Neural cell (in vitro differentiated cells): ENCODE results near the gene GABRA6. TPM values are rescaled to one million over a fixed set of nuclear protein-coding genes. Genes with fewer than 3 reads are reported as not detected.

Experiments
- H2AFZ ChIP-seq: fragments of 200-600, 300-800 bp; sonication (generic), shearing (Covaris generic); 2 replicates; pipeline ENCODE4 v1.6.0; 2014; ENCODE audit warnings: low read depth, mild to moderate bottlenecking, antibody characterized with exemption, low read length, moderate library complexity
- H3F3A ChIP-seq: fragments of 200-600 bp; shearing (Covaris generic); 2 replicates; pipeline ENCODE4 v1.6.1; 2016; ENCODE audit warnings: mild to moderate bottlenecking, moderate library complexity, mixed read lengths, antibody characterized with exemption, low read length; ENCODE audit not compliant: insufficient read depth, poor library complexity, severe bottlenecking
- H3K27ac ChIP-seq: fragments of 200-600, 300-800 bp; sonication (generic), shearing (Covaris generic); 2 replicates; pipeline ENCODE4 v1.5.1; 2014; ENCODE audit warnings: mild to moderate bottlenecking, low read length, moderate library complexity
- H3K27me3 ChIP-seq: fragments of 300-800, 200-600 bp; sonication (generic), shearing (Covaris generic); 2 replicates; pipeline ENCODE4 v1.6.0; 2014; ENCODE audit warnings: mild to moderate bottlenecking, low read depth, low read length, moderate library complexity; ENCODE audit not compliant: insufficient read depth
- H3K36me3 ChIP-seq: fragments of 300-800, 200-600 bp; sonication (generic), shearing (Covaris generic); 2 replicates; pipeline ENCODE4 v1.5.1; 2014; ENCODE audit warnings: mild to moderate bottlenecking, antibody characterized with exemption, low read length, moderate library complexity; ENCODE audit not compliant: insufficient read depth
- H3K4me2 ChIP-seq: fragments of 300-800, 200-600 bp; sonication (generic), shearing (Covaris generic); 2 replicates; pipeline ENCODE4 v1.6.0; 2014; ENCODE audit warnings: mild to moderate bottlenecking, low read length
- H3K4me3 ChIP-seq: fragments of 300-800, 200-600 bp; sonication (generic), shearing (Covaris generic); 2 replicates; pipeline ENCODE4 v1.5.1; 2014; ENCODE audit warnings: mild to moderate bottlenecking, low read length, moderate library complexity
- H3K79me2 ChIP-seq: fragments of 200-600 bp; shearing (Covaris generic); replicated peaks from 2 replicates; pipeline ENCODE4 v1.6.0; 2014; ENCODE audit warnings: mild to moderate bottlenecking, low read length, moderate library complexity; ENCODE audit not compliant: insufficient read depth
- H3K9ac ChIP-seq: fragments of 300-800, 200-600 bp; sonication (generic), shearing (Covaris generic); 2 replicates; pipeline ENCODE4 v1.6.1; 2016; ENCODE audit warnings: mild to moderate bottlenecking, low read length, mixed read lengths
- H3K9me2 ChIP-seq: fragments of 200-600 bp; shearing (Covaris generic); 2 replicates; pipeline ENCODE4 v1.6.1; 2016; ENCODE audit warnings: mild to moderate bottlenecking, low read length, mixed read lengths; ENCODE audit not compliant: insufficient read depth
- H3K9me3 ChIP-seq: fragments of 200-600, 300-800 bp; sonication (generic), shearing (Covaris generic); 2 replicates; pipeline ENCODE4 v1.6.1; 2016; ENCODE audit warnings: mild to moderate bottlenecking, mixed run types, low read length, moderate library complexity, mixed read lengths
- H4K20me1 ChIP-seq: fragments of 200-600 bp; shearing (Covaris generic); 2 replicates; pipeline ENCODE4 v1.6.1; 2016; ENCODE audit warnings: mild to moderate bottlenecking, mixed run types; ENCODE audit not compliant: insufficient read depth
- CTCF ChIP-seq: fragments of 450-650 bp; IDR thresholded peaks from 2 replicates; pipeline ENCODE4 v1.5.1; 2014; ENCODE audit warnings: antibody characterized with exemption, mild to moderate bottlenecking, moderate library complexity; ENCODE audit not compliant: poor library complexity, severe bottlenecking
- EP300 ChIP-seq: fragments of 450-650 bp; conservative IDR thresholded peaks from 2 replicates; pipeline ENCODE4 v1.6.1; 2014; ENCODE audit warnings: antibody characterized with exemption, mild to moderate bottlenecking, moderate library complexity; ENCODE audit not compliant: poor library complexity, severe bottlenecking
- EZH2 ChIP-seq: fragments of 200-600, 300-800 bp; shearing (Covaris generic), sonication (generic); IDR thresholded peaks from 2 replicates; pipeline ENCODE4 v1.6.1; 2014; ENCODE audit warnings: antibody characterized with exemption, low read length, borderline replicate concordance, mild to moderate bottlenecking; ENCODE audit not compliant: insufficient read depth, poor library complexity, severe bottlenecking
- MXI1 ChIP-seq: fragments of 450-650 bp; conservative IDR thresholded peaks from 2 replicates; pipeline ENCODE4 v1.6.1; 2014; ENCODE audit warnings: antibody characterized with exemption, mild to moderate bottlenecking; ENCODE audit not compliant: poor library complexity, severe bottlenecking
- POLR2AphosphoS5 ChIP-seq: IDR thresholded peaks from 2 replicates; pipeline ENCODE4 v1.6.1; 2012
- RAD21 ChIP-seq: fragments of 450-650 bp; conservative IDR thresholded peaks from 2 replicates; pipeline ENCODE4 v1.6.1; 2014; ENCODE audit warnings: antibody characterized with exemption, mild to moderate bottlenecking, moderate library complexity
- REST ChIP-seq: IDR thresholded peaks from 2 replicates; pipeline ENCODE4 v1.6.1; 2012; ENCODE audit warnings: borderline replicate concordance
- SMC3 ChIP-seq: fragments of 450-650 bp; conservative IDR thresholded peaks from 2 replicates; pipeline ENCODE4 v1.6.1; 2014; ENCODE audit warnings: antibody characterized with exemption, mild to moderate bottlenecking, moderate library complexity; ENCODE audit not compliant: poor library complexity
- TAF1 ChIP-seq: IDR thresholded peaks from 2 replicates; pipeline ENCODE4 v1.6.1; 2012; ENCODE audit warnings: low read depth
- polyA plus RNA-seq: library from polyadenylated mRNA; depleted of rRNA; stranded (reverse); fragments of >200 nt; gene quantifications from 2 replicates; pipeline ENCODE4 v1.2.3, GENCODE V29; 2014

The GABRA6 gene
- polyA plus RNA-seq, 1 donor from 2014 or later, result 2.2 TPM

GRCh38 chr5:161686149-161686548 lies 628 bp downstream of the GABRA6 start:
- H3K27me3 ChIP-seq, result no peaks in the 10 kb centered on the region
- H3K9me2 ChIP-seq, result no peaks in the 10 kb centered on the region
- H3K36me3 ChIP-seq, result no peaks in the 10 kb centered on the region
- no peak overlapping the region for H2AFZ ChIP-seq
- H3K9me3 ChIP-seq, result no peaks in the 10 kb centered on the region
- no peak overlapping the region for H3K4me2 ChIP-seq
- H3K4me3 ChIP-seq, result no peak overlapping the region
- no peaks in the 10 kb centered on the region for H3K79me2 ChIP-seq
- no peaks in the 10 kb centered on the region for H4K20me1 ChIP-seq
- TF ChIP-seq RAD21, result no peak
- no peak for TF ChIP-seq MXI1
- TF ChIP-seq EZH2, result no peak
- TF ChIP-seq REST, result no peak
- TF ChIP-seq SMC3, result no peak
- TF ChIP-seq TAF1, result no peak
- H3K27ac ChIP-seq, result no peak overlapping the region
- H3F3A ChIP-seq, result no peaks in the 10 kb centered on the region
- no peak overlapping the region for H3K9ac ChIP-seq

GRCh38 chr5:161686881-161687280 lies 1.4 kb downstream of the GABRA6 start:
- H3F3A ChIP-seq, result no peaks in the 10 kb centered on the region
- no peak overlapping the region for H3K27ac ChIP-seq
- H2AFZ ChIP-seq, result no peak overlapping the region
- no peaks in the 10 kb centered on the region for H3K9me2 ChIP-seq
- H3K79me2 ChIP-seq, result no peaks in the 10 kb centered on the region
- H3K4me3 ChIP-seq, result no peak overlapping the region
- H3K36me3 ChIP-seq, result no peaks in the 10 kb centered on the region
- no peak overlapping the region for H3K4me2 ChIP-seq
- no peak overlapping the region for H3K9ac ChIP-seq
- H4K20me1 ChIP-seq, result no peaks in the 10 kb centered on the region
- no peak for TF ChIP-seq EZH2
- no peak for TF ChIP-seq CTCF
- no peak for TF ChIP-seq SMC3
- no peak for TF ChIP-seq TAF1
- no peak for TF ChIP-seq RAD21
- no peak for TF ChIP-seq REST
- TF ChIP-seq EP300, result no peak
- no peak for TF ChIP-seq POLR2AphosphoS5
- no peak for TF ChIP-seq MXI1
- no peaks in the 10 kb centered on the region for H3K27me3 ChIP-seq
- H3K9me3 ChIP-seq, result no peaks in the 10 kb centered on the region
